ENCODE measurements around the gene KREMEN2. TPM values are rescaled to one million over a fixed set of nuclear protein-coding genes. Genes with fewer than 3 reads are reported as not detected.

The KREMEN2 gene, protein sequence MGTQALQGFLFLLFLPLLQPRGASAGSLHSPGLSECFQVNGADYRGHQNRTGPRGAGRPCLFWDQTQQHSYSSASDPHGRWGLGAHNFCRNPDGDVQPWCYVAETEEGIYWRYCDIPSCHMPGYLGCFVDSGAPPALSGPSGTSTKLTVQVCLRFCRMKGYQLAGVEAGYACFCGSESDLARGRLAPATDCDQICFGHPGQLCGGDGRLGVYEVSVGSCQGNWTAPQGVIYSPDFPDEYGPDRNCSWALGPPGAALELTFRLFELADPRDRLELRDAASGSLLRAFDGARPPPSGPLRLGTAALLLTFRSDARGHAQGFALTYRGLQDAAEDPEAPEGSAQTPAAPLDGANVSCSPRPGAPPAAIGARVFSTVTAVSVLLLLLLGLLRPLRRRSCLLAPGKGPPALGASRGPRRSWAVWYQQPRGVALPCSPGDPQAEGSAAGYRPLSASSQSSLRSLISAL
- total RNA-seq, result under 0.01 TPM in 1 of 2 replicates, not detected in the other

DNA sequence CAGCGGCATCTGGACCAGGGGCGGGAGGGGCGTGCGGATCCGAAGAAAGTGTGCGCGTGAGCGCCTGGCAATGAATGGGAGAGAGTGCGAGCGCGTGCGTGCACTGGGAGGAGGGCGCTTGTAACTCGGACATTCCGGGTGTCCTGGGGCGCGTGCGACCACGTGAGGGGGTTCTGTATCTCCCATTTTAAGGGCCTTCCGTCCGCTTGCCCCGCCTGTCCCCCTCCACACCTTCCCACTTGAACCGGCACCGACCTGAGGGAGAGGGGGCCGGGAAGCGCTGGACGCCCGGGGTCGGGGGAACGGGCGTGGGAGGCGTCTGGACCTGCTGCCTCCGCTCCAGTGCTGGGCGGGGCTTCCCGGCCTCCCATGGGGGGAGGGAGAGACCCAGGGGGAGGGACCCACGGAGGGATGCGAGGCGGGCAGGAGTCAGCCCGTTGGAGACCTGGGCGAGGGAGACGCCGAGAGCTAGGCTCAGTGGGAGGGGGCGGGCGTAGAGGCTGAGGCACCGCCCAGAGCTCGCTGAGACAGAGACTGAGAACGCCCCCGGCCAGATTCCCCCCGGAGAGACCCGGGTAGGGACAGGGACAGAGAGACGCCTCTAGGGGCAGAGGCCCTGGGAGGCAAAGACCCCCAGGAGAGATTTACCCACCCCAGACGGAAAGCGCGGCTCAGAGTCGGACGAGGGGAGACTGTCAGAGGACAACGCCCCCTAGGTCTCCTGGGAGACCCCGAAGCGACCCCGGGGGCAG is at the start of gene KREMEN2:
Gene KREMEN2 (plus strand): TSS at position 553 of the 752 bp plus-strand sequence. CDS start 246 bp downstream, outside the sequence.

DNA sequence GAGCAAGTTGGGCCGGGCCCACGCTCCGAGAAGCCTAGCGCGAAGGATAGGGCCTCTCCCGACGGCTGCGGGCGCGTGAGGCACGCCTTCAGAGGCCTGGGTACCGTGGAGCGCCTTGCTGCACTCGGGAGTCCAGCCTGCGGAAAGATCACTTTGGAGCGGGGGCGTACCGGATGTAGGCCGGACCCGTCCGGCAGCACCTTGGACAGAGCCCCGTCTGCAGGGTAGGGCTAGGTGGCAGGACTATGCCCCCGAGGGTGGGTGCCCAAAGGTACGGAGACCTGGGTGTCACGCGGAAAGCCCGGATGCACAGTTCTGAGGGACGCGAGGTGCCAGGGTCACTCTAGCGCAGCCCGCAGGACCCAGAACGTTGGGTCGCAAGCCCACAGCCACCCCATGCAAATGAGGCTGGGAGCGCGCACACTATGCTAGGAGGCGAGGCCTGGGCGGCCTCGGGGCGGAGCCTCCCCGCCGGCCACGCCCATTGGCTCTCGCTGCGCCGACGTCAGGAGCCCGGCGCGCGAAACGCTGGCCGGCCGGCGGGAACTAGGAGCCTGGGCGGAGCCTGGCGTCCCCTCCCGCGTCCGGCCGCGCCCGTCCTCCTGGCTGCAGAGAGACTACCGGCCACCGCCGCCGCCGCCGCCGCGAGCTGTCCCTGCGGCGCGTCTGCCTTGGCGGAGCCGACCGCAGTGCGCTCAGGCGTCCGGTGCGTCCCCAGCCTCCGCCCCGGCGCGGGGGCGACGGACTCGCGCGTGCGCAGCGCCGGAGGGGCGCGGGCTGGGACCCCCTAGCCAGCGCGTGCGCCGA is 4.9 kb downstream of the KREMEN2 start, which contains the start of gene PAQR4:
Gene PAQR4 (plus strand): TSS at position 611 of the 807 bp plus-strand sequence. CDS start 327 bp downstream, outside the sequence.

DNA sequence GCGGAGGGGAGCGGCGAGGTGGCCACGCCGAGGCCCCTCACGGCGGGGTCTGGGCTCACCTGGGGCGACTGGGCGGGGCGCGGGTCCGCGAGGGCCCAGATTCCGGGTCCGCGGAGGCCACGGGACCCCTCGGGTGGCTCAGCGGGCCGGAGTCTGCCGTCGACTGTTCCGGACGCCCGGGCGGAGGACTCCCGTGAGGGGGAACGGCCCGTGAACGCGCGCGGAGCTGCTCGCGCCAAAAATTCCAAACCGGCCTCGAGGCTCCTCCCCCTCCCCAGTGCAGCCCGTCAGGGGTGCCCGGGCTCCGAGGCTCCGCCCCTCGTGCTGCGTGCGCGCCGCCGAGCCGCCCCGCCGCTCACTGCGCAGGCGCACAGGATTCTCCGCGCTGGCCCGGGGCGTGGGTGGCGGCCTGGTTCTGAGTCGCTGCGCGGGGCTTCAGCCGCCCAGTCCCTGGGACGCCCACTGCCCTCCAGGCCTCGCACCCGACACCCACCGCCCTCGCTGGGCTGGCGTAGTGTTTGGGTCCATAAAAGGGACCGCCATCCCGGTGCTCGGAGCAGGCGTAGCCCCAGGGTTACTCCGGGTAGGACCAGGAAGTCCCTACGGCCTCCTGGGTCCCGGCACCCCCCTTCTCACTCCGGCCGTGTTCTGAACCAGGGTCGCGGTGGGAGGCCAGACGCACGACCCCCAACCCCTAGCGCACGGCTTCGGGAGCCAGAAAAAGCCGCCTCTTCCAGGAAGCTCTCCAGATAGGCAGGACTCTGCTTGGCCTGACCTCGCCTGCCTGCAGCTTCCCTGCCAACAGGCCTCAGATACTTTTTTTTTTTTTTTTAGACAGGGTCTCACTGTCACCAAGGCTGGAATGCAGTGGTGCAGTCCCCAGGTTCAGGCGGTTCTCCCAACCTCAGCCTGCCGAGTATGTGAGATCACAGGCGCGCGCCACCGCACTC is 16.4 kb downstream of the KREMEN2 start, which contains the start of gene PKMYT1:
Gene PKMYT1 (minus strand): TSS at position 220 of the 950 bp plus-strand sequence. CDS start 789 bp downstream, outside the sequence.

DNA sequence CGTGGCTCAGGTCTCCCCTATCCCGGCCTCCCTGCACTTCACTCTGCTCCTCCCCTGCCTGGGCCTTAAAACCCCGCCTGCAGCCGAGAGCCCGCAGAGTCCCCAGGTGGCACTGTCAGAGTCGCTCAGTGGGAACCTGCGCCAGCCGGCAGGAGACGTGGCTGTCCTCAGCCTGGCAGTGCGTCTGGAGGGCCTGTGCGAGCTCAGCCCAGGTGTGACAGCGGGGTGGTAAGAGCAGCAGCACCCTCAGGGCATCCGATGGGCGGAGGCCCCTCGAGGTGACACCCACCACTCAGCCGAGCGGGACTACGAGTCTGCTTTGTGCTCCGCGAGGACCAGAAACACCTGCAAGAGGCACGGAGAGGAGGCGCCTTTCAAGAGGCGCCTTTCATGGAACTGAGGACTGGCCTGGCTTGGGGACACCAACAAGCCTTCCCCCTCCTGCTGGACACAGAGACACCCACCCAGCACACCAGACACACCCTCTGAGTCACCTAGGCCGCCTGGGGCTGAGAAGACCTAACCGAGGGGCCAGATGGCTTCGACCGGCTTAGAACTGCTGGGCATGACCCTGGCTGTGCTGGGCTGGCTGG is 48.8 kb downstream of the KREMEN2 start, which contains the start of gene CLDN9:
Gene CLDN9 (plus strand): TSS at position 96 of the 593 bp plus-strand sequence. CDS start 440 bp downstream, at position 536.

Other genes starting within 250 kb of the KREMEN2 start
- 0.29 and 0.35 TPM in 2 replicates for gene PRSS27, start 244.1 kb upstream of the KREMEN2 start, total RNA-seq
- 59.9 and 60.5 TPM in 2 replicates for gene SRRM2, start 211.6 kb upstream of the KREMEN2 start, total RNA-seq
- 431 and 566 TPM in 2 replicates for gene ELOB, start 187.0 kb upstream of the KREMEN2 start, total RNA-seq
- gene PRSS33, start 176.7 kb upstream of the KREMEN2 start, total RNA-seq, result not detected in 2 replicates
- not detected in 2 replicates for gene PRSS41, start 165.8 kb upstream of the KREMEN2 start, total RNA-seq
- gene PRSS21, start 147.0 kb upstream of the KREMEN2 start, total RNA-seq, result 5.5 TPM in 1 of 2 replicates, not detected in the other
- not detected in 2 replicates for gene ZG16B, start 134.0 kb upstream of the KREMEN2 start, total RNA-seq
- gene PRSS22, start 106.1 kb upstream of the KREMEN2 start, total RNA-seq, result not detected in 2 replicates
- gene FLYWCH2, start 81.1 kb upstream of the KREMEN2 start, total RNA-seq, result 77.8 and 89.9 TPM in 2 replicates
- gene FLYWCH1, start 52.3 kb upstream of the KREMEN2 start, total RNA-seq, result 45.8 and 46.1 TPM in 2 replicates
- 7.1 and 14.1 TPM in 2 replicates for gene PAQR4, start 5.1 kb downstream of the KREMEN2 start, total RNA-seq
- gene PKMYT1, start 16.2 kb downstream of the KREMEN2 start, total RNA-seq, result 13.3 and 24.8 TPM in 2 replicates
- gene CLDN9, start 48.6 kb downstream of the KREMEN2 start, total RNA-seq, result not detected in 2 replicates
- not detected in 2 replicates for gene CLDN6, start 53.9 kb downstream of the KREMEN2 start, total RNA-seq
- gene TNFRSF12A, start 56.1 kb downstream of the KREMEN2 start, total RNA-seq, result 236 and 323 TPM in 2 replicates
- gene HCFC1R1, start 59.7 kb downstream of the KREMEN2 start, total RNA-seq, result 23.1 and 24.1 TPM in 2 replicates
- 25.3 and 28.3 TPM in 2 replicates for gene THOC6, start 59.8 kb downstream of the KREMEN2 start, total RNA-seq
- gene BICDL2, start 72.7 kb downstream of the KREMEN2 start, total RNA-seq, result not detected in 2 replicates
- not detected in 2 replicates for gene MMP25, start 82.3 kb downstream of the KREMEN2 start, total RNA-seq
- gene IL32, start 101.4 kb downstream of the KREMEN2 start, total RNA-seq, result 23.6 and 27.3 TPM in 2 replicates
- gene ZSCAN10, start 135.0 kb downstream of the KREMEN2 start, total RNA-seq, result not detected in 2 replicates
- gene ZNF205, start 148.3 kb downstream of the KREMEN2 start, total RNA-seq, result 11.7 and 17.3 TPM in 2 replicates
- gene ZNF213, start 170.8 kb downstream of the KREMEN2 start, total RNA-seq, result 2.9 and 3.7 TPM in 2 replicates
- gene OR1F1, start 223.9 kb downstream of the KREMEN2 start, total RNA-seq, result not detected in 2 replicates